GM12878 (cell line): Measurements from ENCODE around the gene CDC42BPB. TPM values are rescaled to one million over a fixed set of nuclear protein-coding genes. Genes with fewer than 3 reads are reported as not detected.

Experiments used
- ATAC-seq: fragments of 200-7000 bp; cut with Tn5 transposase; 3 replicates; pipeline ENCODE4 v1.9.1; 2020; ENCODE audit warnings: mild to moderate bottlenecking, moderate library complexity
- BruUV-seq: library from RNA; stranded (reverse); fragments of 400-500 nt; replicated peaks from 2 replicates; lab custom pipeline; 2021; lab: Mats Ljungman, UMichigan
- CTCF ChIA-PET: fragments of 300-600 bp; sonication (Branson Sonifier 250); formaldehyde crosslinking; extraction: SDS; loops from one replicate; lab custom pipeline; 2021; ENCODE audit warnings: inconsistent platforms; lab: Yijun Ruan, JAX
- POLR2A ChIA-PET: fragments of 350-600 bp; formaldehyde crosslinking; extraction: SDS; loops from one replicate; lab custom pipeline; 2021; ENCODE audit warnings: inconsistent platforms; lab: Charles Lee
- RAD21 ChIA-PET: fragments of 300-600 bp; sonication (Branson Sonifier 250); formaldehyde crosslinking; loops from one replicate; lab custom pipeline; 2023; ENCODE audit warnings: antibody characterized with exemption; ENCODE audit not compliant: unreplicated experiment; lab: Charles Lee
- SMC1A ChIA-PET: fragments of 300-600 bp; sonication (Branson Sonifier 250); formaldehyde crosslinking; loops from one replicate; lab custom pipeline; 2023; ENCODE audit not compliant: unreplicated experiment, uncharacterized antibody; lab: Charles Lee
- DNase-seq: peaks from one replicate; pipeline ENCODE4 v3.0.0-alpha.2; 2011; ENCODE audit warnings: low read depth, low spot score
- FAIRE-seq: peaks from 3 replicates; lab custom pipeline; 2011; peaks lifted over from hg19 to GRCh38; lab: Jason Lieb, UNC
- H2AFZ ChIP-seq: 2 replicates; pipeline ENCODE4 v1.6.0; 2011; ENCODE audit warnings: low read depth, low read length, control low read depth; ENCODE audit not compliant: control insufficient read depth
- H3K27ac ChIP-seq: 2 replicates; pipeline ENCODE4 v1.5.1; 2011; ENCODE audit warnings: control low read depth; ENCODE audit not compliant: control insufficient read depth, insufficient read depth
- H3K27me3 ChIP-seq, 2 experiments: replicated peaks in 1 of 2; 2 replicates each; pipeline versions ENCODE4 v1.6.0 to v1.6.1; 2011; ENCODE audit warnings: low read length in 1 of 2; ENCODE audit not compliant: control insufficient read depth in 2 of 2, insufficient read depth in 2 of 2
- H3K36me3 ChIP-seq, 2 experiments: 2 replicates each; pipeline ENCODE4 v1.5.1; 2011; ENCODE audit warnings: low read length in 1 of 2; ENCODE audit not compliant: control insufficient read depth in 2 of 2, insufficient read depth in 2 of 2
- H3K4me1 ChIP-seq: 2 replicates; pipeline ENCODE4 v1.6.1; 2011; ENCODE audit warnings: mild to moderate bottlenecking, low read length, moderate library complexity, mixed read lengths; ENCODE audit not compliant: control insufficient read depth, insufficient read depth
- H3K4me2 ChIP-seq: 2 replicates; pipeline ENCODE4 v1.6.0; 2011; ENCODE audit warnings: control low read depth; ENCODE audit not compliant: control insufficient read depth, insufficient read depth
- H3K4me3 ChIP-seq: fragments of 200-600 bp; sonication (generic); 2 replicates; pipeline ENCODE4 v1.5.1; 2016
- H3K79me2 ChIP-seq: 2 replicates; pipeline ENCODE4 v1.6.0; 2011; ENCODE audit warnings: low read length; ENCODE audit not compliant: control insufficient read depth, insufficient read depth
- H3K9ac ChIP-seq: 2 replicates; pipeline ENCODE4 v1.8.0; 2011; ENCODE audit warnings: low read length, control low read depth, mixed read lengths; ENCODE audit not compliant: control insufficient read depth, insufficient read depth
- H3K9me3 ChIP-seq: replicated peaks from 3 replicates; pipeline ENCODE4 v1.5.1; 2011; ENCODE audit warnings: mild to moderate bottlenecking, low read length; ENCODE audit not compliant: control insufficient read depth, insufficient read depth
- H4K20me1 ChIP-seq: 2 replicates; pipeline ENCODE4 v1.6.0; 2011; ENCODE audit not compliant: control insufficient read depth, insufficient read depth
- ASH2L ChIP-seq: fragments of 300-600, 200-600 bp; sonication (generic); IDR thresholded peaks from 2 replicates; pipeline ENCODE4 v1.6.1; 2017; ENCODE audit warnings: low read depth, mild to moderate bottlenecking, borderline replicate concordance
- BACH1 ChIP-seq: fragments of 450-650 bp; IDR thresholded peaks from 2 replicates; pipeline ENCODE4 v1.6.1; 2017; ENCODE audit warnings: mild to moderate bottlenecking, borderline replicate concordance
- BHLHE40 ChIP-seq, 2 experiments: fragments of 450-650 bp in 1 of 2; IDR thresholded peaks; 2 replicates each; pipeline ENCODE4 v1.6.1; 2011 to 2017; ENCODE audit warnings: low read depth in 2 of 2, borderline replicate concordance in 1 of 2, improper control_type of control experiment in 1 of 2, low read length in 1 of 2, mild to moderate bottlenecking in 1 of 2
- CEBPB ChIP-seq, 2 experiments: fragments of 150-350 bp in 1 of 2; IDR thresholded peaks; 2 replicates each; pipeline ENCODE4 v1.6.1; 2012 to 2014; ENCODE audit warnings: low read depth in 2 of 2, low read length in 2 of 2, borderline replicate concordance in 1 of 2, inconsistent platforms in 1 of 2
- EZH2 ChIP-seq: IDR thresholded peaks from 2 replicates; pipeline ENCODE4 v1.6.1; 2012; ENCODE audit warnings: low read depth, mild to moderate bottlenecking, control low read depth, inconsistent platforms, low read length, borderline replicate concordance; ENCODE audit not compliant: control insufficient read depth
- GATAD2B ChIP-seq: fragments of 450-650 bp; conservative IDR thresholded peaks from 2 replicates; pipeline ENCODE4 v1.6.1; 2017; ENCODE audit warnings: low read depth, mild to moderate bottlenecking, moderate library complexity
- IKZF1 ChIP-seq: fragments of 450-650 bp; conservative IDR thresholded peaks from 2 replicates; pipeline ENCODE4 v1.6.1; 2017; ENCODE audit warnings: antibody characterized with exemption, mild to moderate bottlenecking
- LARP7 ChIP-seq: fragments of 450-650 bp; IDR thresholded peaks from 2 replicates; pipeline ENCODE4 v1.6.1; 2017; ENCODE audit warnings: mild to moderate bottlenecking
- POU2F2 ChIP-seq: IDR thresholded peaks from 3 replicates; pipeline ENCODE4 v1.6.1; 2011; ENCODE audit warnings: low read depth, mild to moderate bottlenecking, low read length, borderline replicate concordance
- SP1 ChIP-seq: IDR thresholded peaks from one replicate; pipeline ENCODE4 v1.6.1; 2011; ENCODE audit warnings: low read depth, low read length
- ZNF24 ChIP-seq: fragments of 450-650 bp; IDR thresholded peaks from 2 replicates; pipeline ENCODE4 v1.6.1; 2017; ENCODE audit warnings: antibody characterized with exemption, mild to moderate bottlenecking
- ZNF274 ChIP-seq: IDR thresholded peaks from one replicate; pipeline ENCODE4 v1.8.0; 2011; ENCODE audit not compliant: insufficient read length, insufficient read depth
- WGBS: methylation state at CpG from one replicate; pipeline ENCODE4 v1.1.6; 2016; ENCODE audit warnings: low lambda C conversion rate; ENCODE audit not compliant: insufficient replicate concordance, insufficient coverage; ENCODE audit errors: missing lambda C conversion rate; 5-methylcytosine and 5-hydroxymethylcytosine counted together
- in situ Hi-C: fragments of 300-500 bp; cut with MboI; formaldehyde crosslinking; loops from 9 replicates; pipeline ENCODE4 v1.14.3; 2018; ENCODE audit warnings: mixed read lengths
- intact Hi-C: fragments of 100-400 bp; cut with micrococcal nuclease; formaldehyde crosslinking; loops from one replicate; pipeline ENCODE4 v1.14.2; 2022; ENCODE audit not compliant: unreplicated experiment
- polyA plus RNA-seq, 11 experiments: library from polyadenylated mRNA; depleted of rRNA in 4 of 11; unstranded in 6 of 11; stranded (reverse) in 5 of 11; fragments of >200 nt; fragmentation: Nextera tagmentation in 4 of 11; fragmentation: Illumina TruSeq in 1 of 11; extraction: Ambion mirVana in 4 of 11; extraction: Trizol in 1 of 11; gene quantifications; 1 replicate in 1 of 11; 2 replicates in 10 of 11; pipeline versions ENCODE4 v1.2.1 to v1.2.3, GENCODE V29; 2011 to 2016; ENCODE audit warnings: inconsistent platforms in 2 of 11, missing spikeins in 2 of 11, low read depth in 1 of 11
- total RNA-seq, 4 experiments: library from RNA; depleted of rRNA in 3 of 4; stranded (reverse); fragments of >200 nt in 3 of 4; fragmentation: Illumina TruSeq in 1 of 4; extraction: Trizol in 1 of 4; gene quantifications; 2 replicates each; pipeline versions ENCODE4 v1.2.1 to v1.2.3, GENCODE V29; 2013 to 2021
- TF ChIP-seq, protein P1 (sequence below): fragments of 450-650 bp; IDR thresholded peaks from 2 replicates; pipeline ENCODE4 v1.6.1; 2017; ENCODE audit warnings: low read depth, mild to moderate bottlenecking, moderate library complexity
- TF ChIP-seq, protein P2 (sequence below): fragments of 450-650 bp; IDR thresholded peaks from 2 replicates; pipeline ENCODE4 v1.6.1; 2017; ENCODE audit warnings: mild to moderate bottlenecking

Gene CDC42BPB
- total and polyA plus RNA-seq, 10 of the 15 experiments (the other 5 are each of a cell fraction or from before 2014, with no cell fraction given) = 0.42 to 22.1 (median 13.3) TPM

DNA sequence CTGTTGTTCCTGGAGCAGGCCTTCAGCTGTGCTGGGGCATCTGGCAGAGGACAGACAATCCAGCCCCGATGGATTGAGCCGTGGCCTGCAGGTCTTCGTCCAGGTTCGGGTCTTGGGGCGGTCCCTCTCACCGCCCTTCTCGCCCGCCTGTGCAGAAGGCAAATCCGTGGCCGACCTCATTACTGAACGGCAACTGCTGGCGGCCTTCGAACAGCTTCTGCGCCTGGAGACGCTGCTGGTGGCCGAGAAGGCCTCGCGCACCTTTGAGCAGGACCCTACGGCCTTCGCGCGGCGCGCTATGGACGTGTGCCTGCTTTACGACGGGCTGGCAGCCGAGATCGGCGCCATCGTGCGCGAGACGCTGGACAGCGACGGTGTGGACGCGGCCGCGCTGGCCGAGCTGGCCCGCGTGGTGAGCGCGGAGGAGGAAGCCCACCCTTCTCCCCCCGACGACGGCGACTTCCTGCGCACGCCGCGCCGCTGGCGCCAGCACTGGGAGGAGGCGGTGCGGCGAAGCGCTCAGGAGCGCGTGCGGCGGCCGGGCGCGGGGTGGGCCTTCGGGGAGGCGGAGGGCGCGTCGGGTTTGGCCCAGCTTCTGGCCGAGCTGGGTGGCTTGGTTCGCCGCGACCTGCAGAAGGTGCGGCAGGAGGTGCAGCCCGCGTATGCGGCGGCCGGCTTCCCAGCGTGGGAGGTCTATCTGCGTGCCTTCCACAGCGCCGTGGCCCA, 44.8 kb upstream of the CDC42BPB start (continued):
- TF ChIP-seq SP1 = no peak
- no peak for TF ChIP-seq CEBPB (IDR thresholded peaks at IDR 0.05; ENCODE audit: borderline replicate concordance in 1 of 2, low read depth in 2 of 2, low read length in 2 of 2)
- no peak for TF ChIP-seq ZNF24
- TF ChIP-seq BHLHE40 (IDR thresholded peaks at IDR 0.05; ENCODE audit: borderline replicate concordance in 1 of 2, low read depth in 2 of 2, low read length in 1 of 2) = no peak

DNA sequence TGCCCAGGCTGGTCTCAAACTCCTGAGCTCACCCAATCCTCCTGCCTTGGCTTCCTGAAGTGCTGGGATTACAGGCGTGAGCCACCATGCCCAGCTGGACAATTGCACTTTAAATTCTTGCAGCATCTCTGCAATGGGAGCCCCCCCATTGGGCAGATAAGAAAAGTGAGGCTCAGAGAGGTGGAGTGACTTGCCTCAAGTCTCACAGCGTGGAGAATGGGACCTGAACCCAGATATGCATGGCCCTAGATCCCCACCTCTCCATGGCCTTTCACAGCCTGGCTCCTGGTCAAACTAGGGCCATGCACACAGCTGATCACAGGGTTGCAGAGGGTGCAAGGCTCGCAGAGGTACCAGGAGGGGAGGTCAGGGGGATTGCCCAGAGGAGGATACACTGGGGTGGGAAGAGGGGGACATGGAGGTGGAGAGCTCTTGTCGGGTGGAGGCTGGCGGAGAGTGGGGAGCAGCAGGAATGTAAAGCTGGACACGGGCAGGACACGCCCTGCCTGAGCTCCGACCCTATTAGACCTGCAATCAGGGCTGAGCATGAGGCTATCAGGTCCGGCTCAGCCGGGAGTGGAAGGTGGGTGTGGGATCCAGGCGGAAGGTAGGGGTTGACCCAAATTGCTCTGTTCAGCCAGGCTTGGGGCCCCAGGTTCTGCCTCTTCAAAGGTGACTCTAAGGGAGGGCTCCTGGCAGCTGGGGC, 44.1 kb upstream of the CDC42BPB start:
- no peak for FAIRE-seq
- no peak for TF ChIP-seq POU2F2
- TF ChIP-seq SP1 = no peak
- TF ChIP-seq, protein P1, sequence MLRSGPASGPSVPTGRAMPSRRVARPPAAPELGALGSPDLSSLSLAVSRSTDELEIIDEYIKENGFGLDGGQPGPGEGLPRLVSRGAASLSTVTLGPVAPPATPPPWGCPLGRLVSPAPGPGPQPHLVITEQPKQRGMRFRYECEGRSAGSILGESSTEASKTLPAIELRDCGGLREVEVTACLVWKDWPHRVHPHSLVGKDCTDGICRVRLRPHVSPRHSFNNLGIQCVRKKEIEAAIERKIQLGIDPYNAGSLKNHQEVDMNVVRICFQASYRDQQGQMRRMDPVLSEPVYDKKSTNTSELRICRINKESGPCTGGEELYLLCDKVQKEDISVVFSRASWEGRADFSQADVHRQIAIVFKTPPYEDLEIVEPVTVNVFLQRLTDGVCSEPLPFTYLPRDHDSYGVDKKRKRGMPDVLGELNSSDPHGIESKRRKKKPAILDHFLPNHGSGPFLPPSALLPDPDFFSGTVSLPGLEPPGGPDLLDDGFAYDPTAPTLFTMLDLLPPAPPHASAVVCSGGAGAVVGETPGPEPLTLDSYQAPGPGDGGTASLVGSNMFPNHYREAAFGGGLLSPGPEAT = no peak
- no peak for TF ChIP-seq BACH1
- TF ChIP-seq GATAD2B = no peak
- no peak for TF ChIP-seq ZNF274
- TF ChIP-seq, protein P2, sequence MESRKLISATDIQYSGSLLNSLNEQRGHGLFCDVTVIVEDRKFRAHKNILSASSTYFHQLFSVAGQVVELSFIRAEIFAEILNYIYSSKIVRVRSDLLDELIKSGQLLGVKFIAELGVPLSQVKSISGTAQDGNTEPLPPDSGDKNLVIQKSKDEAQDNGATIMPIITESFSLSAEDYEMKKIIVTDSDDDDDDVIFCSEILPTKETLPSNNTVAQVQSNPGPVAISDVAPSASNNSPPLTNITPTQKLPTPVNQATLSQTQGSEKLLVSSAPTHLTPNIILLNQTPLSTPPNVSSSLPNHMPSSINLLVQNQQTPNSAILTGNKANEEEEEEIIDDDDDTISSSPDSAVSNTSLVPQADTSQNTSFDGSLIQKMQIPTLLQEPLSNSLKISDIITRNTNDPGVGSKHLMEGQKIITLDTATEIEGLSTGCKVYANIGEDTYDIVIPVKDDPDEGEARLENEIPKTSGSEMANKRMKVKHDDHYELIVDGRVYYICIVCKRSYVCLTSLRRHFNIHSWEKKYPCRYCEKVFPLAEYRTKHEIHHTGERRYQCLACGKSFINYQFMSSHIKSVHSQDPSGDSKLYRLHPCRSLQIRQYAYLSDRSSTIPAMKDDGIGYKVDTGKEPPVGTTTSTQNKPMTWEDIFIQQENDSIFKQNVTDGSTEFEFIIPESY = no peak
- no peak for TF ChIP-seq ASH2L
- TF ChIP-seq IKZF1 = no peak
- TF ChIP-seq EZH2 = no peak
- TF ChIP-seq LARP7 = no peak

More for the DNA sequence above, 44.1 kb upstream of the CDC42BPB start:
- in situ Hi-C loops (no loop called here), intact Hi-C loops (no loop called here)
- Histone ChIP-seq H3K4me1 (peaks cover 29% of the 10 kb centered on the region), H3K4me3 (no peak overlapping the region), H4K20me1 (no peaks in the 10 kb centered on the region), H3K9me3 (no peaks in the 10 kb centered on the region), H3K27ac (no peak overlapping the region), H3K4me2 (peak overlapping the region; percentile 75), H3K36me3 (no peaks in the 10 kb centered on the region), H3K27me3 (peaks cover 5 to 11% of the 10 kb centered on the region in 2 experiments; a peak in 2 of 4 replicates), H3K9ac (no peak overlapping the region), H2AFZ (no peak overlapping the region), H3K79me2 (no peaks in the 10 kb centered on the region)
- no peak for DNase-seq
- ChIA-PET SMC1A (interaction anchor here (0.6 to 1.4 kb wide), 5 partner anchors 12 to 193 kb away, joined by 3 to 6 read pairs (median 3); no protein-coding TSS in a partner anchor), RAD21 (interaction anchor here (1.6 to 3.2 kb wide), 3 partner anchors 27 to 41 kb away, joined by 7 to 14 read pairs (median 7); no protein-coding TSS in a partner anchor), CTCF (interaction anchor here (0.6 to 2.5 kb wide), 8 partner anchors 27 to 407 kb away, joined by 3 to 23 read pairs (median 6); no protein-coding TSS in a partner anchor), POLR2A (interaction anchor here (1.2 kb wide), 1 partner anchor 40 kb away, joined by 6 read pairs; no protein-coding TSS in a partner anchor)
- BruUV-seq = no TSS peak
- no peak for ATAC-seq
- WGBS = 86% methylated on average over 11 of the region's 11 CpGs
